Mesothelial cell of epicardium (in vitro differentiated cells): ENCODE measurements around the gene CREBL2. TPM values are rescaled to one million over a fixed set of nuclear protein-coding genes. Genes with fewer than 3 reads are reported as not detected.
A peak's percentile ranks its signal among the peaks of the same experiment; 100 is the strongest.

ENCODE experiments used
- DNase-seq, 2 experiments: peaks; one replicate each; pipeline ENCODE4 v3.0.0; 2021; ENCODE audit warnings: low spot score in 2 of 2; ENCODE audit not compliant: unreplicated experiment in 2 of 2
- H3K27ac Mint-ChIP-seq: 2 replicates; pipeline ENCODE4 v1.8.0; 2021; ENCODE audit warnings: mixed read lengths
- H3K27me3 Mint-ChIP-seq: 2 replicates; pipeline ENCODE4 v1.8.0; 2021; ENCODE audit warnings: low read depth, mixed read lengths
- H3K36me3 Mint-ChIP-seq: 2 replicates; pipeline ENCODE4 v1.8.0; 2021; ENCODE audit warnings: mixed read lengths
- H3K4me1 Mint-ChIP-seq: 2 replicates; pipeline ENCODE4 v1.8.0; 2021; ENCODE audit warnings: mixed read lengths
- H3K4me3 Mint-ChIP-seq: 2 replicates; pipeline ENCODE4 v1.8.0; 2021; ENCODE audit warnings: mild to moderate bottlenecking, moderate library complexity, mixed read lengths
- H3K9me3 Mint-ChIP-seq: 2 replicates; pipeline ENCODE4 v1.8.0; 2021; ENCODE audit warnings: mixed read lengths
- CTCF ChIP-seq: fragments of 200-600 bp; sonication (generic); IDR thresholded peaks from one replicate; pipeline ENCODE4 v1.5.0; 2021; ENCODE audit warnings: antibody characterized with exemption; ENCODE audit not compliant: unreplicated experiment
- total RNA-seq: library from RNA; stranded (reverse); gene quantifications from 3 replicates; pipeline ENCODE4 v1.2.1, GENCODE V29; 2021

The CREBL2 gene
- total RNA-seq, 1 donor from 2014 or later: 8.0 TPM

GRCh38 chr12:12608557-12608957, 3.1 kb upstream of the CREBL2 start:
- peak overlapping the region; percentile 3 for H3K27ac Mint-ChIP-seq

GRCh38 chr12:12609692-12610091, 2.0 kb upstream of the CREBL2 start:
- Mint-ChIP-seq H3K4me3 (no peak overlapping the region), H3K36me3 (no peaks in the 10 kb centered on the region)
- TF ChIP-seq CTCF: no peak

More at GRCh38 chr12:12608557-12608957, 3.1 kb upstream of the CREBL2 start:
- H3K36me3 Mint-ChIP-seq: no peaks in the 10 kb centered on the region
- no peak for TF ChIP-seq CTCF
- H3K9me3 Mint-ChIP-seq: no peaks in the 10 kb centered on the region
- no peaks in the 10 kb centered on the region for H3K27me3 Mint-ChIP-seq
- peaks cover 32% of the 10 kb centered on the region for H3K4me1 Mint-ChIP-seq
- DNase-seq: no peak
- no peak overlapping the region for H3K4me3 Mint-ChIP-seq

GRCh38 chr12:12610711-12611110, 965 bp upstream of the CREBL2 start:
- Mint-ChIP-seq H3K4me3 (peak overlapping the region; percentile 86), H3K27ac (peak overlapping the region; percentile 93), H3K27me3 (no peaks in the 10 kb centered on the region), H3K4me1 (peaks cover 29% of the 10 kb centered on the region), H3K9me3 (no peaks in the 10 kb centered on the region), H3K36me3 (no peaks in the 10 kb centered on the region)
- TF ChIP-seq CTCF: no peak
- no peak for DNase-seq

More at GRCh38 chr12:12609692-12610091, 2.0 kb upstream of the CREBL2 start:
- DNase-seq: no peak
- peaks cover 34% of the 10 kb centered on the region for H3K4me1 Mint-ChIP-seq
- H3K27me3 Mint-ChIP-seq: no peaks in the 10 kb centered on the region
- H3K27ac Mint-ChIP-seq: no peak overlapping the region
- no peaks in the 10 kb centered on the region for H3K9me3 Mint-ChIP-seq

GRCh38 chr12:12612358-12612757, 682 bp downstream of the CREBL2 start:
- no peak for TF ChIP-seq CTCF
- Mint-ChIP-seq H3K27me3 (no peaks in the 10 kb centered on the region), H3K36me3 (peaks cover 3% of the 10 kb centered on the region), H3K27ac (peak overlapping the region; percentile 93), H3K9me3 (no peaks in the 10 kb centered on the region), H3K4me1 (peaks cover 26% of the 10 kb centered on the region), H3K4me3 (peak overlapping the region; percentile 86)
- no peak for DNase-seq

GRCh38 chr12:12613344-12613743, 1.7 kb downstream of the CREBL2 start:
- H3K27me3 Mint-ChIP-seq: no peaks in the 10 kb centered on the region
- DNase-seq: no peak
- peaks cover 4% of the 10 kb centered on the region for H3K36me3 Mint-ChIP-seq
- peak overlapping the region; percentile 49 for H3K4me3 Mint-ChIP-seq
- H3K9me3 Mint-ChIP-seq: no peaks in the 10 kb centered on the region
- no peak for TF ChIP-seq CTCF
- H3K4me1 Mint-ChIP-seq: peaks cover 24% of the 10 kb centered on the region
- peak overlapping the region; percentile 67 for H3K27ac Mint-ChIP-seq

GRCh38 chr12:12614342-12614741, 2.7 kb downstream of the CREBL2 start:
- no peak for DNase-seq
- Mint-ChIP-seq H3K27ac (no peak overlapping the region), H3K27me3 (no peaks in the 10 kb centered on the region), H3K4me1 (peaks cover 24% of the 10 kb centered on the region), H3K36me3 (peaks cover 5% of the 10 kb centered on the region), H3K4me3 (no peak overlapping the region), H3K9me3 (no peaks in the 10 kb centered on the region)
- TF ChIP-seq CTCF: no peak
